ENCODE results near the gene COL9A3.
A peak's percentile ranks its signal among the peaks of the same experiment; 100 is the strongest.

- TF ChIP-seq CTCF (IDR thresholded peaks at IDR 0.05), result peak; percentile 11
- peak; percentile 32 for TF ChIP-seq EZH2 (IDR thresholded peaks at IDR 0.05)
- TF ChIP-seq EZH2phosphoT487 (IDR thresholded peaks at IDR 0.05), result peak; percentile 12
These were observed 43.6 kb downstream of the COL9A3 start for GRCh38 chr20:62860391-62860923.

Data from neural progenitor cell (in vitro differentiated cells).